ENCODE results near the gene SPAG17. TPM values are rescaled to one million over a fixed set of nuclear protein-coding genes. Genes with fewer than 3 reads are reported as not detected.

Gene SPAG17
- total and polyA plus RNA-seq, 2 of the 4 experiments (the other 2 are of a cell fraction): 0.10 TPM; not detected in 1

DNA sequence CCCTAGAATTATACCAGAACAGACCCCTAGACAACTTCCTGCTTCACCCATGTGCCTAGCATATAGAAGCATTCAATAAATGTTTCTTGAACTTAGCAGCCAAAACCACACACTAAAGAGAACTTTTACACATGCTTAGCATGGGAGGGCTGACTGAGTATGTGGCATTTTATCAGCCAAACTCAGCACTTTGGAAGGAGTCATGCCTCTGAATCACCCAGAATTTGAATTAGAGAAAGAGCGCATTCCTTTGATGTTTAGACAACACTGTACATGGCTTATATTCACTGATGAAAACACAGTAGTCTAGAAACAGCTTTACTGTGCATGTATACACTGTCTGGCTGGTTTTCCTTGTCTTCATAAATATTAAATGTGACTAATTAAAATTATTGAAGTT lies 26.1 kb downstream of the SPAG17 start:
- WGBS, 2 experiments (ENCODE audit: extremely low coverage in 2 of 2, insufficient read length in 1 of 2): no CpG with 5 or more reads among the region's 1 CpG
- Histone ChIP-seq H4K5ac (ENCODE audit: low read depth, low read length) (no peak overlapping the region), H2BK5ac (ENCODE audit: low read depth, low read length, poor library complexity, severe bottlenecking) (no peak overlapping the region), H3K4ac (ENCODE audit: low read depth, low read length) (no peak overlapping the region), H3K23ac (ENCODE audit: low read depth, low read length) (no peak overlapping the region), H3K36me3 (ENCODE audit: control insufficient read depth, insufficient read depth, low read length) (no peaks in the 10 kb centered on the region), H4K91ac (ENCODE audit: insufficient read depth, low read depth, low read length) (no peak overlapping the region), H3K14ac (replicated peaks; ENCODE audit: low read depth, low read length) (no peak overlapping the region), H3K79me1 (ENCODE audit: low read depth in 1 of 2, low read length in 2 of 2) (no peaks in the 10 kb centered on the region), H3K56ac (ENCODE audit: extremely low read depth, insufficient read depth, low read length) (no peak overlapping the region), H2AK9ac (replicated peaks; ENCODE audit: low read depth, low read length, poor library complexity) (no peak overlapping the region), H3K27me3 (ENCODE audit: control insufficient read depth, insufficient read depth, low read length) (peaks cover 2% of the 10 kb centered on the region; the same call in 1 of the 2 replicates), H2BK120ac (ENCODE audit: low read depth, low read length) (no peak overlapping the region), H2BK15ac (ENCODE audit: low read depth, low read length) (no peak overlapping the region), H4K8ac (ENCODE audit: low read depth in 2 of 2, low read length in 2 of 2) (no peak overlapping the region), H2AK5ac (ENCODE audit: low read depth, low read length) (no peak overlapping the region), H3K9ac (ENCODE audit: low read depth, low read length) (no peak overlapping the region), H3K9me1 (ENCODE audit: insufficient read depth, low read length) (no peaks in the 10 kb centered on the region), H3K4me2 (ENCODE audit: low read depth, low read length) (no peak overlapping the region), H2AFZ (replicated peaks; ENCODE audit: low read length, poor library complexity) (no peak overlapping the region), H3K4me3 (ENCODE audit: insufficient read depth, low read depth, low read length) (no peak overlapping the region), H3K4me1 (ENCODE audit: control insufficient read depth, insufficient read depth, low read length) (no peaks in the 10 kb centered on the region), H3K27ac (ENCODE audit: insufficient read depth, low read length) (no peak overlapping the region), H3K9me3 (ENCODE audit: control insufficient read depth, insufficient read depth, low read length) (no peaks in the 10 kb centered on the region), H2BK20ac (ENCODE audit: low read depth, low read length) (no peak overlapping the region), H4K20me1 (ENCODE audit: insufficient read depth, low read length) (no peaks in the 10 kb centered on the region), H3K18ac (ENCODE audit: low read depth, low read length) (no peak overlapping the region)
- ChIA-PET CTCF (no interaction called here), POLR2A (ENCODE audit: unreplicated experiment) (no interaction called here)
- ATAC-seq (ENCODE audit: low read depth): peak; percentile 95
- intact Hi-C loops (cut with micrococcal nuclease): no loop called here
- dilution Hi-C loops (cut with HindIII; ENCODE audit: low sequenced_read_pairs, unreplicated experiment): no loop called here
- in situ Hi-C loops (cut with MboI; ENCODE audit: low sequenced_read_pairs): loop anchor here (10.0 to 25.0 kb wide), 3 partner anchors 84 to 1203 kb away; partner anchors contain the start of genes HAO2 and TBX15
- peak; percentile 76 for DNase-seq
- TF ChIP-seq POLR2A (IDR thresholded peaks at IDR 0.05; ENCODE audit: low read depth, low read length) (no peak), SMC3 (IDR thresholded peaks at IDR 0.05; ENCODE audit: low read depth, low read length) (no peak), MXI1 (IDR thresholded peaks at IDR 0.05; ENCODE audit: borderline replicate concordance, low read depth, low read length) (no peak), CTCF (conservative IDR thresholded peaks at IDR 0.05; ENCODE audit: low read depth, low read length) (no peak), BHLHE40 (IDR thresholded peaks at IDR 0.05; ENCODE audit: low read depth, low read length) (0 out of 2 replicates have a peak, but pooled peaks have one; percentile 16), RCOR1 (IDR thresholded peaks at IDR 0.05; ENCODE audit: insufficient replicate concordance, low read length) (no peak), MAFK (IDR thresholded peaks at IDR 0.05; ENCODE audit: low read depth, low read length) (peak; percentile 60), FOS (IDR thresholded peaks at IDR 0.05; ENCODE audit: low read depth, low read length) (0 out of 2 replicates have a peak, but pooled peaks have one; percentile 21)
- TF ChIP-seq, protein P1, sequence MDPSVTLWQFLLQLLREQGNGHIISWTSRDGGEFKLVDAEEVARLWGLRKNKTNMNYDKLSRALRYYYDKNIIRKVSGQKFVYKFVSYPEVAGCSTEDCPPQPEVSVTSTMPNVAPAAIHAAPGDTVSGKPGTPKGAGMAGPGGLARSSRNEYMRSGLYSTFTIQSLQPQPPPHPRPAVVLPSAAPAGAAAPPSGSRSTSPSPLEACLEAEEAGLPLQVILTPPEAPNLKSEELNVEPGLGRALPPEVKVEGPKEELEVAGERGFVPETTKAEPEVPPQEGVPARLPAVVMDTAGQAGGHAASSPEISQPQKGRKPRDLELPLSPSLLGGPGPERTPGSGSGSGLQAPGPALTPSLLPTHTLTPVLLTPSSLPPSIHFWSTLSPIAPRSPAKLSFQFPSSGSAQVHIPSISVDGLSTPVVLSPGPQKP (IDR thresholded peaks at IDR 0.05; ENCODE audit: borderline replicate concordance, low read depth, low read length): no peak
- BruUV-seq (replicated peaks): no TSS peak

Measured in IMR-90 (cell line).